Caki2 (cell line): Measurements from ENCODE around the gene RCN1. TPM values are rescaled to one million over a fixed set of nuclear protein-coding genes. Genes with fewer than 3 reads are reported as not detected.
"Not testable (repeated sequence)": the region's sequence is repeated elsewhere in the genome, so short reads cannot be mapped to it uniquely, and the experiment has no call there.

ENCODE experiments used
- DNase-seq: peaks from one replicate; pipeline ENCODE4 v3.0.0-alpha.2; 2015; ENCODE audit warnings: low read depth
- in situ Hi-C: cut with HindIII; loops from 2 replicates; pipeline ENCODE4 v1.10.0; 2016; ENCODE audit warnings: low sequenced_read_pairs, low pct_unique_long_range_greater_than_20kb, mixed read lengths
- total RNA-seq: library from RNA; depleted of rRNA; stranded (reverse); fragments of >200 nt; shearing (Covaris generic); gene quantifications from 2 replicates; pipeline ENCODE4 v1.2.3, GENCODE V29; 2014; ENCODE audit warnings: low replicate concordance

Gene RCN1
- total RNA-seq, 1 experiment from 2014 or later: 189 TPM

DNA sequence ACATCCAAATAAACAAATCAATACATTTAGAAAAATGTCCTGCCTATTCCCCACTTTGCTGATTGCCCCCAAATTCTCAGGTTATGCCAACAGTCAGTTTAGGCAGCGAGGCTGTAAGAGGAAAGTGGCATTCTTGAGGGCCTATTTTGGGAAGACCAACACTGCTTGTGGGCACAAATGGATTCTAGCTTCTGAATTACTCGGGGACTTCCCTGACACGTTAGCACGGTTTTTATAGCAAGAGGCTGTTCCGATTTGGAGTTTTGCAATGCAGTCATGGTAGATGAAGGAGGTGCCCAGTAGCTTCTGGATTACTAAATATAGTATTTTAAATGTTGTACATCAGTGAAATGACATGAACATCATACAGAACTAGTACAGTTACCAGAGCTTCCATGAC, 13.1 kb downstream of the RCN1 start:
- in situ Hi-C loops: no loop called here
- no peak for DNase-seq

DNA sequence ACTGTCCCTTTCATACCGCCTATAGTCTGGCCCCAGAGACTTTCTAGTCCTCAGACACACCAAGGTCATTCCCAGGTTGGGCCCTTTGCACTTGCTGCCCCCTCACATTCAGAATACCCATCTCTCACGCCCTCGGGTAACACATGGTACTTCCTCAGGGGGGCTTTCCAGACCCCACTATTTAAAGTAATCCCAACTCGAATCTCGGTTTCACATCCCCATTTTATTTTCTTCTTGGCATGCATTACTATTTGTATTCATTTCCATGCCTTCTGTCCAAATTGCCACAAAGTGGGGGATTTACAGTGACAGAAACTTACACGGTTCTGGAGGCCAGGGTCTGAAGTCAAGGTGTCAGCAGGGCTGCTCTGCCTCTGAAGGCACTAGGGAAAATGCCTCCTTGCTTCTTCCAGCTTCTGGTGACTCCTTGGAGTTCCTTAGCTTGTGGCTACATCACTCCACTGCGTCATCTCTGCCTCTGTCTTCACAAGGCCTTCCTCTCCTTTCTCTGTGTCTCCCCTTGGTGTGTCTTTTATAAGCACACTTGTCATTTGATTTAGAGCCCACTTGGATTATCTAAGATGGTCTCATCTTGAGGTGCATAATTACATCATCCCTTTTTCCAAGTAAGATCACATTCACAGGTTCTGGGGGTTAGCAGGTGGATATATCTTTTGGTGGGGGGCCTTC, 15.1 kb downstream of the RCN1 start:
- in situ Hi-C loops: no loop called here
- DNase-seq: no peak

DNA sequence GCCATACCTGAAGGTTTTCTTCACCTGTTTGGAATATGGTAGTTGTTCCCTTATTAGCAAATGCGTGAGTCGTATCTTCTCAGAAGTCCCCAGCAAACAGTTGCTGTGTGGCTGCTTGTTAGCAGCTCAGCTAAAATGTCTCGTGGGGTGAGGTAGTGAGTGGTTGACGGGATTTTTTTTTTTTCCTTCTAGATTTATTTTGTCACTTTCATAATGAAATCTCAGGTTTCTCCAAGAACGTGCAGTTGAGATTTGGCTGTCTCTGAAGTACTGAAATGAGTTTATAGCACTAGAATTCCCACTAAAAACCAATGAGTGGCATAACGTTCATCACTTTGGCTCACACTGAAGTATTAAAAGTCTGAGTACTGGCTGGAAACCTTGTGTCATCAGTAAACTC, 16.8 kb downstream of the RCN1 start:
- in situ Hi-C loops: no loop called here
- DNase-seq: no peak

DNA sequence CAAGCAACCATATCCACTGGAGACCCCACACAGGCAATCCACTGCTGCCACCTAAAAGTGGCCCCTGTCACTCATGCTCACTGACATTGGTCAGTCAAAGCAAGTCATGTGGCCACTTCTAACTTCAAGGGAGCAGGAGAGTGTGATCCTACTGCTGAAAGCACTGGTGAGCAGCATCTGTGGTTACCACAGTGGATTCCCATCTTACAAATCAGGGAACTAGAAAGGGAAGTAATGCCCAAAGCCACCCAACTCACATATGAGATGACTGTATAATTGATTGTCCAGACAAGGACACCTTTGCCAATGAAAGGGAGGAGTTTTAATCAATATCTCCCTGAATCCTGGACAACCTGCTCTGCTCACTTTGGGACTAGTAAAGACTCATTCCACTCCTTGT, 17.7 kb downstream of the RCN1 start:
- in situ Hi-C loops: no loop called here
- DNase-seq: no peak

DNA sequence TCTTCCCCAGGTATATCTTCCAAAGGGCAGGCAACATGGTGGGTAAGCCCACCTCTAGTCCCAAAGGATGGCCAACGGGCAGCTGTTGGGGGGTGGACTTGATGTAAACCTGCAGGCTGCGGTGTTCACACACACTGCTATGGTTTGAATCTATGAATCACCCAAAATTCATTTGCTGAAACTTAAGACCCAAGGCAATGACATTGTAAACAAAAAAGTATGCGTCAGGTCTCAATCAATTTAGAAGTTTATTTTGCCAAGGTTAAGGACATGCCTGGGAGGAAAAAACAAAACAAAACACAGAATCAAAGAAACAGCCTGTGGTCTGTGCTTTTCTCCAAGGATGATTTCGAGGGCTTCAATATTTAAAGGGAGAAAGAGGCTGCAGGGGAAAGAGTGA, 18.3 kb downstream of the RCN1 start:
- DNase-seq: no peak
- in situ Hi-C loops: no loop called here

DNA sequence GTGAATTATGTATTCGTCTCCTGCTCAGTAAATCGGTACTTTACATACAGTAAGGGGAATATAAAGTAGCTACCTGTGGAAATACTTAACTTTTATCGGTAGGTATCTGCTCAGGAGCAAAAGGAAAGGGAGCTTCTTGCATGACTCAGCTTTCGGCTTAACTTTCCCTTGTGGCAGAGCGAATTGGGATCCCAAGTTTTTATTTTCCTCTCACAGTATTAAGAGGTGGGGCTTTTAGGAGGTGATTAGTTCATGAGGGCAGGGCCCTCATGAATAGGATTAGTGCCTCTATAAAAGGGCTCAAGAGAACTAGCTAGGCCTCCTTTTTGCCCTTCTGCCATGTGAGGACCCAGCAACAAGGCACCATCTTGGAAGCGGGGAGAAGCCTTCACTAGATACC, 18.7 kb downstream of the RCN1 start:
- in situ Hi-C loops: no loop called here
- DNase-seq: no peak

DNA sequence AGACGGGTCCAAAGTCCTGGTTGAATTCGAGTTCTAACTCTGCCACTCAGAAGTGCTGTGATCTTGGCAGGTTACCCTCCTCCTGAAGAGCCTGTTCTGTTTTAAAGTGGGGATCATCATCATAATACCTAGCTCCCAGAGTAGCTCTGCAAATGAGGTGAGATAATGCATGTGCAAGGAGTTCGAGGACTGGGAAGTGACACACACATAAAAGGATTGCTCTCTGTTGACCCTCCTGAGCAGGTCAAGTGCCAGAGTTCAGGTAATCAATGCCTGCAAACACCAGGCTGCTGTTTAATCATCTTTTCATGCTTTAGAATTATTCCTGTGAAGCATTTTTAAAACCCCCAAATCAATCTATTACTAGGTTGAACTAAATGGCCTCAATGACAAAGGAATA, 19.9 kb downstream of the RCN1 start:
- DNase-seq: no peak
- in situ Hi-C loops: no loop called here

DNA sequence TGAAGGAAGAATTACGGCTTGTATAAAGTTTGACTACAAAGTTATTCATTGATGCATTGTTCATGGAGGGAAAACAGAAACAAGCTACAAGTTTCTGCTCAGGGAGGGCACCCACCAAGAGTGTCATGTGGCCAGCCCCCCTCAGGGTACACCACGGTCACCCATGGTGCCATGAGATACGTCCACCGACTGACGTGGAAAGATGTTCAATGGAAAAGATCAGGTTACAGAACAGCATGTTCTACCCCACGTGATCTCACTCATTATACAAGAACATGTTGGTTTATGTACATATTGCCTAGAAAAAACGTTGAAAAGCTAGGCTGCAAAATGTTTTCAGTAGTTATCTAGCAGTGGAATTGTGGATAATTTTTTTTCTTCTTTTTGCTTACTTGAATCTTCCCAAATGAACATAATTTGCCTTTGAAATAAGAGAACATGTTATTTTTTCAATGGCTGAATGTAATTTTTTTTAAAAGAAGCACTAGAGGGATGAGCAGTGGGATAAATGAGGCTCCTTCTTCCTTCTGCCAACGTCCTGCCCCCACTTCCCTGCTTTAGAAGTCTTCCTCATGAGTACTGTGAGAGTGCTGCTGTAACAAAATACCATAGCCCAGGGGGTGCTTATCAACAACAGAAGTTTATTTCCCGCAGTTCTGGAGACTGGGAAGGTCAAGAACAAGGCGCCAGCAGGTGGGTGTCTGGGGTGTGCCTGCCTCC, 22.5 kb downstream of the RCN1 start:
- in situ Hi-C loops: no loop called here
- DNase-seq: no peak

DNA sequence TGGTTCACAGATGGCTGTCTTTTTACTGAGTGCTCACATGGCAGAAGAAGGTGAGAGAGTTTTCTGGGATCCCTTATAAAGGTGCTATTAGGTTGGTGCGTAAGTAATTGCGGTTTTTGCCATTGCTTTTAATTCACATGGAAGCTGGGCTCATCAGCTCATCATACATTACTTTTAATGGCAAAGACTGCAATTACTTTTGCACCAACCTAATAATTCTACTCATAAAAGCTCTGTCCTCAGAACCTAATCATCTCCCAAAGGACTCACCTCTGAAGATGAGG, 23.0 kb downstream of the RCN1 start:
- in situ Hi-C loops: no loop called here

DNA sequence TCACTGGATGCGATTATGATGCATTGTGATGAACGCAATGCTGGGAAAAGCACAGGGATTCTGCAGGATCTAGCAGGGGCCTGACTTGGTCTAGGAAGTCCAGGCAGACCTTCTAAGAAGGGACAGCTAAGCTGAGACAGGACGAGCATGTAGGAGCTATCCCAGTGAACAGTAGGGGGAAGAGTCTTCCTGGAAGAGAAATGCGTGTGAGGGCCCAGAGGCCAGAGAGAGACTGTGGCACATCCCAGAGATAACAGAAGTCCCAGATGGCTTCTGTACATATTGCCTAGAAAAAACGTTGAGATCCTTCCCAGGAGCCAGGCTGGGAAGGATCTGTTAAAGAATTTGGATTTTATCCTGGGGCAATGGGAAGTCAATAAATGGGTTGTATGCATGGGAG, 24.6 kb downstream of the RCN1 start:
- DNase-seq: no peak
- in situ Hi-C loops: no loop called here

More for the DNA sequence above, 23.0 kb downstream of the RCN1 start:
- no peak for DNase-seq

DNA sequence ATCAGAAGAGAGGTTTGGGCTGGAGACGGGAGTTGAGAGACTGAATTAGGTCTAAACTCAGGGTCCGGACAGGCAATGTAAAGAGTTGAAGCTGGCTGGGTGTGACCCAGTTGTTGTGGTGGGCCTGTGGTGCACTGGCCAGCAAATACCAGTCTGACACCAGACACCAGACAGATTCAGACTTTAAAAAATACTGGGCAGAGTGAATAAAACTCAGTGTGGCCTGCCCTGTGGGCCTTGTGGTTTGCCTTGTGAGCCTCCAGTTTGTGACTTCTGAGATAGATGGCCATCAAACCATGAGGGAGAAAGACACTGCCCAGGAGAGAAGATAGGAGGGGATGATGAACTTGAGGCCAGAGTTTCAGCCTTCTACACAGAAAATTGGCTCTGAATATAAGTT, 25.8 kb downstream of the RCN1 start:
- in situ Hi-C loops: no loop called here
- no peak for DNase-seq

DNA sequence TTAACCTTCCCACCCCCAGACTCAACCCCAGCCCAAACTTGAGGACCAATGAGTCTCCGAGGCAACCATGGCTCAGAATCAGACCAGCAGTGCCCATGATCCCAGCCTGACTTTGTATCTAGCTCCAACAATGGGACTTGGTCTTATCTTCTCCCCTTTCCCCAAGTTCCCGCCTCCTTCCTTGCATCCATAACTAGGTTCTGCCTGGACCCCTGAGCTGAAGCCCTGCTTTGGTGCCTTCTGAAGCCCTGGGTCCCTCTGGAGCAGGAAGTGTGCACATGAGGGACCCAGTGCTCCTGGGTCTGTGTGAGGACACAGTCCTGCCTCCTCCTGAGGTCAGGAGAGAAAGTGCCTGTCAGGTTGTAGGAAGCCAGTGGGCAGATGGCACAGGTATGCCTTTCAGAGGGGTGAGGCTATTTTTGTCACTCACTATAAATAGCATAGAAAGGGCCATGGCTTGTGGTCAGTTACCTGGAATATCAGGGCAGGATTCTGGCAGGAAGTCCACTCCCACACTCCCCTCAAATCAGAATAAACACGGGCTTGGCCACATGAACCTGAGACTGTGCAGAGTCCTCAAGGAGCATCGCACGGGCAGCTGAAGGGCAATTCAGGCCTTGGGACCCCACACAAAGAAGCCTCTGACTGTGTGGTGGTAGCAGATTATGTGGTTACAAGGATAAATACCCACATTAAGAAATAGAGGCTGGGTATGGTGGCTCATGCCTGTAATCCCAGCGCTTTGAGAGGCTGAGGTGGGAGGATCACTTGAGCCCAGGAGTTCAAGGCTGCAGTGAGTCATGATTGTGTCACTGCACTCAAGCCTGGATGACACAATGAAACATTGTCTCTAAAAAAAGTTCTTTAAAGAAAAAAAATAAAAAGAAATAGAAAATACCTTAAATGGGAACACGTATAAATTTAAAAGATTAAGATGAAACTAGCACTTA, 27.4 kb downstream of the RCN1 start:
- DNase-seq: peak; percentile 13
- in situ Hi-C loops: no loop called here

DNA sequence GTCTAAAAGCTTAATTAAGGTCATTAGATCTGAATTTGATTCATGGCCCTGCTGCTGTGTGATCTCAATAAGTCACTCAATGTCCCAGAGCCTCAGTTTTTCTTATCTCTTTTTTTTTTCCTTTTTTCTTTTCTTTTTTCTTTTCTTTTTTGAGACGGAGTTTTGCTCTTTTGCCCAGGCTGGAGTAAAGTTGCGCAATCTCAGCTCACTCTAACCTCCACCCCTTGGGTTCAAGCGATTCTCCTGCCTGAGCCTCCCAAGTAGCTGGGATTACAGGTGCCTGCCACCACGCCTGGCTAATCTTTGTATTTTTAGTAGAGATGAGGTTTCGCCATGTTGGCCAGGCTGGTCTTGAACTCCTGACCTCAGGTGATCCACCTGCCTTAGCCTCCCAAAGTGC, 28.3 kb downstream of the RCN1 start:
- DNase-seq, in situ Hi-C loops: not testable (repeated sequence)

DNA sequence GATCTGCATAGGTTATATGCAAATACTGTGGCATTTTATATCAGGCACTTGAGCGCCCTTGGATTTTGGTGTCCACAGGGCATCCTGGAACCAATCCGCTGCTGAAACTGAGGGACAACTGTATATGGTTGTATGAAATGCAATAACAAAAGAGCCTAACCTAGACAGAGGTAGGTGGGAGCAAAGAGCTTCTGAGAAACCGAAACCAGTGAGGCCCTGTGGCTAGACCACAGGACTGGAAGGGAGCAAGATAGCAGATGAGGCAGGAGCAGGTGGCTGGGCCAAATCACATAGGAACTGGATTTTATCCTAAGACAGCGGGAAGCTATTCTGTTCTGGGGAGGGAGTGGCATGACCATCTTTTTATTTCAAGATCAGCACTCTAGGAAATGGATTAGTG, 30.1 kb downstream of the RCN1 start:
- no peak for DNase-seq
- in situ Hi-C loops: no loop called here

DNA sequence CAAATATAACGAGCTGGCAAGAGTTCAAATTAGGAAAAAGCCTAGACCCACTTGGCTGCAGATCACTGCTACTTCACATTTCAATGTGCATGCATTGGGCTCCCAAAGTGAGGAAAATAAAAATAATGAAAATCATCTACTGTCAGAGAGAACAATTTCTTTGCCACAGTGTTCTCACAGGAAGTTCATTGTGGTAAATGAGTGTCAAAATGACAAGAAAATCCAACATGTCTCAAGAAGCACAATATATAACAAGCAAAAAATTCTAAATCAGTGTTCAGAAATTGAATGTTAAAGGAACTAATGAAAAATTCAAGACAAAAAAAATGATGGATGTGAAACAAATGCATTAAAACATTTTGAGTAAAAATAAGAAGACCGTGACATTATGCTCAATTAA, 31.3 kb downstream of the RCN1 start:
- DNase-seq: no peak
- in situ Hi-C loops: no loop called here

DNA sequence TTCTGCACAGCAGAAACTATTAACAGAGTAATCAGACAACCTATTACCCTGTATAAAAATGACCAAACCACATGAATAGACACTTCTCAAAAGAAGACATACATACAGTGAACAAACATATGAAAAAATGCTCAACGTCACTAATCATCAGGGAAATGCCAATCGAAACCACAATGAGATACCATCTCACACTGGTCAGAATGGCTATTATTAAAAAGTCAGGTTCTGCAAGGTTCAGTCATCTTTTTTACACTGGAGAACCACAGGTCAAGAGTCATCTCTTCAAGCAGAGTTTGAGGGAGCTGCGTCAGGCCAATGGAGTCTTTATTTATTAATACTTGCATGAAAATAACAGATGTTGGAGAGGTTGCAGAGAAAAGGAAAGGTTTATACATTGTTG, 40.4 kb downstream of the RCN1 start:
- in situ Hi-C loops: no loop called here
- no peak for DNase-seq

DNA sequence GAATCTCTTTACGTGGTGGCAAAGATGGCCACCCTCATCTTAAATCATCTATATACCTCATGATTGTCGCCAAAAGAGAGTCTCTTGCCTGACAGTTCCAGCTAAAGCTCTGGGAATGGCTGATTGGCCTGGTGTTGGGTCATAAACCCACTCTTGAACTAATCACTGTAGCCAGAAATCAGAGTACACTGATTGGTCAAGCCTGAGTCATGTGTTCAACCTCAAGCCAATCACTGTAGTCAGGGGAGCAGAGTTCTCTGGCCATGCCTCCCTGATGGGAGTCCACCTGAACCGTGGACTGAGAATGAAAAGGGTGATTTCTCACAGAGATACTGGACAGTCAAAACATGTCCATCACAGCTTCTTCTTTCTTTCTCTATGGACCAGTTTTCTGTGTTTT, 45.8 kb downstream of the RCN1 start:
- no peak for DNase-seq

DNA sequence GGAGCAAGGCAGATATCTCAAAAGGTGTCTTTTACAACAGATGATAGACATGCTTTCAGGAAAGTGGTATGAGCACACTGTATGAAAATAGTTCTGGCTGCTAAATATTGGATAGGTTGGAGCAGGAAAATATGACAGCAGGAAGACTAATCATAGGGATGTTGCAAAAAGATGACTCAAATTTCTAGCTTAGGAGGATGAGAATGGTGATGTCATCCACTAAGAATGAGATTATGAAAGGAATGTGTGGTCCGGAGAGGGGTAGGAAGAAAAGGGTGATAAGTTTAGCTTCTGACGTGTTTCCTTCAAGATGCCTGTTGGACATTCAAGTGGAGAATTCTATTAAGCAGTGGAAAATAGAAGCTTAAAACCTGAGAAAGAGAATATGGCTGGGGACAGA, 46.4 kb downstream of the RCN1 start:
- DNase-seq: peak; percentile 30
- in situ Hi-C loops: no loop called here

More for the DNA sequence above, 45.8 kb downstream of the RCN1 start:
- in situ Hi-C loops: no loop called here

DNA sequence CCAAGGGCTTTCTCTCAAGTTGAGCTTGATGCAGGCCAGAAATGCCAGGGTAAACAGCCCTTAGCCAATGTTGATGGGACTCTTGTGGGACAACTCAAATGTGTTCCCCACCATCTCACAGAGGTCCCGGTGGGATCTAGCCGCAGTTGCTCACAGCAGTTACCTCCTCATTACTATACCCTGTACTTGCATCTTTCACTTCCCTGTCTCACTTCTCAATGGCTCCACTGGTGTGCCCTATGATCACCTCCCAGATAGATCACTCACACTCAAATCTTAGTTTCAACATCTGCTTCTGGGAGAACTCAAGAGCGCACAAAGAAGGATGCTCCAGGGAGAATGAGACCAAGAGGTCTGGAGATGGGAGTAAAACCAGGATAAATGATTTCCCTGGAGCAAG, 47.0 kb downstream of the RCN1 start:
- in situ Hi-C loops: no loop called here
- no peak for DNase-seq
